HepG2 (cell line): ENCODE measurements around the gene DDAH1. TPM values are rescaled to one million over a fixed set of nuclear protein-coding genes. Genes with fewer than 3 reads are reported as not detected.
A peak's percentile ranks its signal among the peaks of the same experiment; 100 is the strongest.

Experiments
- ATF3 ChIP-seq: sonication (generic); formaldehyde crosslinking; IDR thresholded peaks from 2 replicates; pipeline ENCODE4 v1.4.0; 2020; ENCODE audit warnings: missing genetic modification reagents
- CAMTA2 ChIP-seq: sonication (generic); formaldehyde crosslinking; IDR thresholded peaks from 2 replicates; pipeline ENCODE4 v1.4.0; 2020; ENCODE audit warnings: mild to moderate bottlenecking, missing genetic modification reagents, borderline replicate concordance
- ELF4 ChIP-seq: sonication (generic); formaldehyde crosslinking; IDR thresholded peaks from 2 replicates; pipeline ENCODE4 v1.5.0; 2020; ENCODE audit warnings: missing genetic modification reagents, mild to moderate bottlenecking, moderate library complexity, borderline replicate concordance
- GTF2F1 ChIP-seq: fragments of 150-350 bp; IDR thresholded peaks from 2 replicates; pipeline ENCODE4 v1.6.1; 2014; ENCODE audit warnings: low read length
- KLF9 ChIP-seq: IDR thresholded peaks from 2 replicates; pipeline ENCODE4 v1.6.1; 2016; ENCODE audit warnings: low read depth
- MYC ChIP-seq: sonication (generic); formaldehyde crosslinking; IDR thresholded peaks from 2 replicates; pipeline ENCODE4 v1.9.0; 2021; ENCODE audit warnings: missing genetic modification reagents, borderline replicate concordance
- REST ChIP-seq, 2 experiments: IDR thresholded peaks; 2 replicates each; pipeline ENCODE4 v1.6.1; 2011 to 2012; ENCODE audit warnings: low read length in 2 of 2, borderline replicate concordance in 1 of 2, low read depth in 1 of 2, mild to moderate bottlenecking in 1 of 2, moderate library complexity in 1 of 2
- SKIL ChIP-seq: sonication (generic); formaldehyde crosslinking; IDR thresholded peaks from 2 replicates; pipeline ENCODE4 v1.8.0; 2022; ENCODE audit warnings: missing genetic modification reagents, mild to moderate bottlenecking, moderate library complexity, borderline replicate concordance
- TFDP2 ChIP-seq: sonication (generic); formaldehyde crosslinking; IDR thresholded peaks from 2 replicates; pipeline ENCODE4 v1.4.0; 2020; ENCODE audit warnings: missing genetic modification reagents
- ZNF253 ChIP-seq: sonication (generic); formaldehyde crosslinking; IDR thresholded peaks from 2 replicates; pipeline ENCODE4 v1.8.0; 2022; ENCODE audit warnings: mild to moderate bottlenecking, missing genetic modification reagents, borderline replicate concordance
- ZNF274 ChIP-seq: sonication (generic); formaldehyde crosslinking; IDR thresholded peaks from 2 replicates; pipeline ENCODE4 v1.5.1; 2020; ENCODE audit warnings: mild to moderate bottlenecking, missing genetic modification reagents
- ZNF337 ChIP-seq: sonication (generic); formaldehyde crosslinking; IDR thresholded peaks from 2 replicates; pipeline ENCODE4 v1.5.1; 2020; ENCODE audit warnings: missing genetic modification reagents, low read depth, mild to moderate bottlenecking, borderline replicate concordance
- ZNF709 ChIP-seq: sonication (generic); formaldehyde crosslinking; IDR thresholded peaks from 2 replicates; pipeline ENCODE4 v1.5.0; 2020; ENCODE audit warnings: mild to moderate bottlenecking, missing genetic modification reagents
- polyA plus RNA-seq, 8 experiments: library from polyadenylated mRNA; depleted of rRNA in 3 of 8; stranded (reverse) in 7 of 8; unstranded in 1 of 8; fragments of >200 nt; fragmentation: Illumina TruSeq in 4 of 8; extraction: Trizol in 4 of 8; gene quantifications; 2 replicates each; pipeline versions ENCODE4 v1.2.1 to v1.2.3, GENCODE V29; 2011 to 2016; ENCODE audit warnings: low read depth in 4 of 8, missing spikeins in 1 of 8, mixed read lengths in 1 of 8; ENCODE audit not compliant: insufficient read depth in 1 of 8
- total RNA-seq, 5 experiments: library from RNA; depleted of rRNA; stranded (reverse); fragments of >200 nt; fragmentation: Illumina TruSeq; extraction: Trizol; gene quantifications; 2 replicates each; pipeline ENCODE4 v1.2.3, GENCODE V29; 2016; ENCODE audit warnings: low read depth in 1 of 5

DDAH1 gene
- total and polyA plus RNA-seq, 2 of the 13 experiments (the other 11 are each of a cell fraction or from before 2014, with no cell fraction given) = 39.7 to 64.4 TPM

- TF ChIP-seq TFDP2 (CRISPR knock-in tag) (peak; percentile 36; the same call in 1 of the 2 replicates), SKIL (peak; percentile 56; the same call in 1 of the 2 replicates), KLF9 (CRISPR knock-in tag) (0 out of 2 replicates have a peak, but pooled peaks have one; percentile 31), GTF2F1 (no peak), ELF4 (CRISPR knock-in tag) (no peak), ZNF253 (CRISPR knock-in tag) (no peak), ZNF274 (no peak), ZNF709 (CRISPR knock-in tag) (no peak), MYC (CRISPR knock-in tag) (peak; percentile 60; the same call in 1 of the 2 replicates), ZNF337 (CRISPR knock-in tag) (peak; percentile 30; the same call in 1 of the 2 replicates), REST (IDR thresholded peaks at IDR 0.05; ENCODE audit: borderline replicate concordance in 1 of 2, low read depth in 1 of 2, low read length in 2 of 2) (0 out of 4 replicates have a peak, but pooled peaks of 1 of the 2 experiments have one; percentile 7), CAMTA2 (CRISPR knock-in tag) (no peak), ATF3 (CRISPR knock-in tag) (peak; percentile 98)
Observed at GRCh38 chr1:85328713-85329397, 136.1 kb downstream of the DDAH1 start (continued).
